ENCODE results near the gene ROBO4.

DNA sequence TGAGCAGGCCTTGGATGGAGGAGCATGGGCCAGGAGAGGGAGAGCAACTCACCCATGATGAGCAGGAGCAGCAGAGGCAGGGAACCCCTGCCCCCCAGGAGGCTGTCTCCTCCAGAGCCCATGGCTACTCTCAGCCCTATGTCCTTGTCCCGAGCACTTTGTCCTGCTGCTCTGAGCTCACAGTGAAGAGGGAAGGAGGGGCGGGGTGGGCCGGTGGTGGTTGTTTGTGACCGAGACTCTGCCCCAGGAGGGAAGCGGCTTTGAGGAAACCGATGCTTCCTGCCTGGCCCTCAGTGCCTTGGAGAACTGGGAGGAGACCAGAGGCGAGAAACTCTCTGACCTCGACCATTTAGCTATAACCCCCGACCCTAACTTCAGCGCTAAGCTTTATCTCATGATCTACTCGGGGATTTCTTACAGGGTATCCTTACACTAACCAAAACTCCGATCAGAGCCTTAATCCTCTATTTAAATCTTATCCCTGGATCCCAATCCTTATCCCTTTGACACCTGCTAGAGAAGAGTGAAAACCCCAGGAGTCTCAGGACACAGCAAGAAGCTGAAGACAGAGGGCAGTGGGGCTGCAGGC lies at the start of gene ROBO4:
- TF ChIP-seq POLR2A (IDR thresholded peaks at IDR 0.05) = no peak
- TF ChIP-seq, protein P1, sequence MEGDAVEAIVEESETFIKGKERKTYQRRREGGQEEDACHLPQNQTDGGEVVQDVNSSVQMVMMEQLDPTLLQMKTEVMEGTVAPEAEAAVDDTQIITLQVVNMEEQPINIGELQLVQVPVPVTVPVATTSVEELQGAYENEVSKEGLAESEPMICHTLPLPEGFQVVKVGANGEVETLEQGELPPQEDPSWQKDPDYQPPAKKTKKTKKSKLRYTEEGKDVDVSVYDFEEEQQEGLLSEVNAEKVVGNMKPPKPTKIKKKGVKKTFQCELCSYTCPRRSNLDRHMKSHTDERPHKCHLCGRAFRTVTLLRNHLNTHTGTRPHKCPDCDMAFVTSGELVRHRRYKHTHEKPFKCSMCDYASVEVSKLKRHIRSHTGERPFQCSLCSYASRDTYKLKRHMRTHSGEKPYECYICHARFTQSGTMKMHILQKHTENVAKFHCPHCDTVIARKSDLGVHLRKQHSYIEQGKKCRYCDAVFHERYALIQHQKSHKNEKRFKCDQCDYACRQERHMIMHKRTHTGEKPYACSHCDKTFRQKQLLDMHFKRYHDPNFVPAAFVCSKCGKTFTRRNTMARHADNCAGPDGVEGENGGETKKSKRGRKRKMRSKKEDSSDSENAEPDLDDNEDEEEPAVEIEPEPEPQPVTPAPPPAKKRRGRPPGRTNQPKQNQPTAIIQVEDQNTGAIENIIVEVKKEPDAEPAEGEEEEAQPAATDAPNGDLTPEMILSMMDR (IDR thresholded peaks at IDR 0.05) = no peak

All from breast epithelium (tissue), 3 donors.